CD4-positive, alpha-beta T cell treated with Interferon alpha-2 for 1 hour (primary cell): Measurements from ENCODE around the gene KAZN.

Source experiments
- DNase-seq, 2 donors: peaks; one replicate each; pipeline ENCODE4 v3.0.0-alpha.2; 2020 to 2022

Gene KAZN

DNA sequence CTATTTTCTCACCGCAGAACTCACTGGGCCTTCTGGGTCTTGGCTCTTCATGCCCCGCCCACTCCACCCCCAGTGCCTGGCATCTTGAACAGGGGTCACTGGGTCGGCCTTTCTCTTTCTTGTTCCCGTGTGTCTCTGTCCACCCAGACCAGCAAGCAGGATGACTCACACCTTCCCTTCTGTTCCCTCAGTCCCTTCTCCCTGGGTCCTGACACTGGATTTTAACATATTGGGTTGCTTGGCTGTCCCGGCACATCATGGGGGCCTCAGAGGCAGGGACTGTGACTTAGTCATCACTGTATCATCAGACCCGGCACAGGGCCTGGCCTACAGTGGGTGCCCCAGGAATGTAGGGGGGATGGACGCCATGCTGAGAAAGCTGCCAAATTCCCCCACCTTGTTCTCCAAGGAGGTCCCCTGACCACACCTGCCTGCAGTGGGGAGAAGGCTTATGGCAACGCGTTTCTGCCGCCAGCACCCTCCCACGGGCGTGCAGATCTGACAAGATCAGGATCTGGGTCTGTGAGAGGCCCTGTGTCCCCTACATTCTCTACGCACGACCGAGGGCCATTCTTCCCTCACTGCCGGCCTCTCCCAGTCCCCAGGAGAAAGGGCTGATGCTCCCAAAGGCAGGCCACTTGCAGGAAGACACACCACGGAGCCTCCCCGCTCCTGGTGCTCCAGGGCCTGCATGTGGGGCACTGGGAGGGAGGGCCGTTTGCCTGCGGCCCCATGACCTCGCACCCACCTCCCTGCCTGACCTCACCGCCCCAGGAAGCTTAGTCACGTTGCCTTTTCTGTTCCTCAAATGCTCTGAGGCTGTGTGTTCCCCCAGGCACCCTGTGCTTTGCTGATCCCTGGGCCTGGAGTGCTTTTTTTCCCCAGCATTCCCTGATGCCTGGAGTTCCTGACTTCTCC lies 397.9 kb downstream of the KAZN start:
- DNase-seq: no peak

DNA sequence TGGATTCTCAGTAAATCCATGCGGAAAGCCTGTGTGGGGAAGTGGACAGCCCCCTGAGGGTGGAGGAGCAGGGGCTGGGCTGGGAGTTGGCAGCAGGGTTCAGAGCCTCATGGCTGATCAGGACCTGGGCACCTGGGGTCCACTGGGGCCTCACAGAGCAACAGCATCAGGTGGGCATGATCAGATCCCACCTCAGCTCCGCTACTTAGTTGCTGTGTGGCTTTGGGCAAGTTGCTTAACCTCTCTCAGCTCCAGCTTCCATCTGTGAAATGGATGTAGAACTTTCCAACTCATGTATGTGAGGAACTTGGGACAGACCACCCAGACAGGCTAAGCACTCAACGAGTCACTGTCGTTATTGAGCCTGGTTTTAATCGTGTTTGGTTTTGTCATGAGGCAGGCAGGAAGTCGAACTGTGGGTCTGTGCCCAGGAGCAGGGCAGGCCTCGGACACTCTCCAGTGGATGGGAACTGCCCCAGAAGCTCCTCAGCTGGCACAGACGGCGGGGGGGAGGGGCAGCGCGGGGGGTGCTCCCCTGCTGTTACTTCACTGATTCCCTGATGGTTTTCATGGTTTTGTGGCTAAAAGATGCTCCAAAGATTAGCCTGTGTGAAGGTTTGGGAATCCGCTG lies 399.3 kb downstream of the KAZN start:
- DNase-seq: no peak

DNA sequence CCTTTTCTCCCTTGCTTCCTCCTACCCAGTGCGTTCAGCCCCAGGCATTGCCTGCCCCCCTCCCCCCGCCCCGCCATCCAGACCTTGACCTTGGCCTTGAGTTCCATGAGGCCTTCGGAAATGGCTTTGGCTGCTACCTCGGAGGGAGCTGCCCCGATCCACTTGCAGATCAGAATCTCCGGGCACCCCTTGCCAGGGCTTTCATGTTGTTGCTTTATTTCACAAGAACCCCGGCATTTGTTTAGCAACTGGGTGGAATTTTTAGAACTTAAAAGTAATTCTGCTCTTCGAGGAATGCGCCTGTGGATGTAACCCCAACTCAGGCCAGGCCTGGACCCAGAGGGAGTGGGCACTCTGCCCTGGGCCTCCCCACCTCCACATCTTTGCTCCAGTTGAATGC lies 401.0 kb downstream of the KAZN start:
- DNase-seq: no peak

DNA sequence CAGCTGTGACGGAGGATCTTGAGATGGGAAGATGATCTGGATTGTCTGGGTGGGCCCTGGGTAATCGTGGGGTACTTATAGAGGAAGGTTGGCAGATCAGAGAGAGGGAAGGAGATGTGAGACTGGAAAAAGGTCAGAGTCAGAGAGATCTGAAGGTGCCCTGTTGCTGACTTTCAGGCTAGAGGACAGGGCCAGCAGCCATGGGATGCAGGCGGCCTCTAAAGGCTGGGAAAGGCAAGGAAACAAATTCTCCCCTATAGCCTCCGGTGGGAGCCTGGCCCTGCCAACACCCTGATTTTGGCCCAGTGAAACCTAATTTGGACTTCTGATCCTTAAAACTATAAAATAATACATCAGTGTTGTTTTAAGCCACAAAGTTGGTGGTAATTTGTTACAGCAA lies 401.5 kb downstream of the KAZN start:
- DNase-seq: no peak

DNA sequence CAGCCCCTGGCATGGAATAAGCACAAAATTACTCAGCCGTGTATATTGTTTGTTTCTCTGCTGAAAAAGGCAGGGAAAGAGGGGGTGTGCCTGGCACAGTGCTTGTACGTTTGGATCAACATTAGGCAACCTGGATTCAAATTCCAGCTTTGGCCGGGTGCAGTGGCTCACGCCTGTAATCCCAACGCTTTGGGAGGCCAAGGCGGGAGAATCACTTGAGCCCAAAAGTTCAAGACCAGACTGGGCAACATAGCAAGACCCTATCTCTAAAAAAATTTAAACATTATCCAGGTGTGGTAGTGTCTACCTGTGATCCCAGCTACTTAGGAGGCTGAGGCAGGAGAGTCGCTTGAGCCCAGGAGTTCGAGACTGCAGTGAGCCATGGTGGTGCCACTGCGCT lies 402.2 kb downstream of the KAZN start:
- no peak for DNase-seq

DNA sequence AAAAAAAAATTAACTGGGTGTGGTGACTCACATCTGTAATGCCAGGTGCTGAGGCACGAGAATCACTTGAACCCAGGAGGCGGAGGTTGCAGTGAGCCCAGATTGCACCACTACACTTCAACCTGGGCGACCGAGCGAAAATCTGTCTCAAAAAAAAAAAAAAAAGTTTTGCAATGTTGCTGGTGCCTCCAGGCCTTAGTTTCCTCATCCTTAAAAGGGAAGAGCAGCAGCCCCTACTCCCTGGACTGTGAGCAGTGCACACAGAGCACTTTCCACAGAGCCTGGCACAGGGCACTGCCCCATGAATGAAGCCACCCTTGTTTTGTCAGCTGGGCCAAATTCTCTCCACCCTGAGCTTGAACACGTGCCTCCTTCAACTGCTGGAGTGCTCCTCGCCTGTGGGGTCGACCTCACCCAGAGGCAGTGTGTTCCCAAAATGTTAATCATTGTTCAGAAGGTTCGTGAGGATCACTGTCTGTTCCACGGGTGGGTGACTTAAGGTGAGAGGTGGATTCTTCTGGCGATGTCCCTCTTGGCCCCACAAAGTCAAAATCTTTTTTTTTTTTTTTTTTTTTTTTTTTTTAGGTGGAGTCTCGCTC lies 402.9 kb downstream of the KAZN start:
- DNase-seq: no peak

DNA sequence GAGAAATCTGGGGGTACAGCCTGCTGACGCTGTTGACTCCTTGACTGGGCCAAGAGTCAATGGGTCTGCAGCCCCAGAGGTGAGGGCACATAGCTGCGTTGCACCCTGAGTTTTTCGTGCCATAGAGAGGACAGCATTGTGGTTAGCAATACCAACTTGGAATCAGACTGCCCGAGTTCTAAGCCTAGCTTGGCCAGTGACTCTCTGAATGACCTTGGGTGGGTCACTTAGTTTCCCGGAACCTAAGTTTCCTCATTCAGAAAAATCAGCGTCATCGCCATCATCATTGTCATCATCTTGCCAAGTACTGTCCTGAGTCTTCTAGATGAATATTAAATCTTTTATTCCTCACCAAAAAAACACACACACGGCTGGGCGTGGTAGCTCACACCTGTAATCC lies 403.8 kb downstream of the KAZN start:
- DNase-seq: no peak

DNA sequence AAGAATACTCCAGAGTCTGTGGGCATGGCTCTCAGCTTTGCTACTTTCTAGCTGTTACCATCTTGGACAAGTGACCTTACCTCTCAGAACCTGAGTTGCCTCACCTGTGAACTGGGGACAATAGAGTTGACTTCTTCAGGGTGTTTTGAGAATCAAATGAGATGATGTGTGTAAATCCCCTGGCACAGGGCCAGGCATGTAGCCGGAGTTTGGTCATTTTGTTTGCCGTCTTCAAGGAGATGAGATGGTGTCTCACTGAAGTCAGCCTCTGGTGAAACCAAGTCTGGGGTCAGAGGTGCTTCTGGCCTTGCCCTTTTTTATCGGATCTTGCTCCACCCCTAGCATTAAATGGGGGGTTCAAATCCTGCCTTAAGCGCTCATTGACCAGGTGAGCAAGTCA lies 405.9 kb downstream of the KAZN start:
- no peak for DNase-seq

DNA sequence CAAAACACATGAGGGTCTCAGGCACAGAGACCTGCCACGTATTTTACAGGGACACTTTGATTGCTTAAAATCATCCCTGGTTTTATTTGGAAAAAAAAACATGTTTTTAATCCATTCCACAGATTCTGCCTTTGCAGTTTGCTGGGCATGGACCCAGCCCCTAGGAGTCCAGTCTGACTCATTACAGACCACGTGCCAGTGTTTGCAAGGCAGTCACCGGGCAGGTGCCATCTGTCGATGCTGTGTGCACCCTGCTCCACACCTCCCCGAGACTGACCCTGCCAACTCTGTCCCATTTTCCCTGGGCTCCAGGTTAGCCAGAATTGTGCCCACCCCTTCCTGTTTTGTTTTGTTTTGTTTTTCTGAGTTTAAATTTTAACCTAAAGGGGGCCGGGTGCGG lies 406.6 kb downstream of the KAZN start:
- DNase-seq: no peak

DNA sequence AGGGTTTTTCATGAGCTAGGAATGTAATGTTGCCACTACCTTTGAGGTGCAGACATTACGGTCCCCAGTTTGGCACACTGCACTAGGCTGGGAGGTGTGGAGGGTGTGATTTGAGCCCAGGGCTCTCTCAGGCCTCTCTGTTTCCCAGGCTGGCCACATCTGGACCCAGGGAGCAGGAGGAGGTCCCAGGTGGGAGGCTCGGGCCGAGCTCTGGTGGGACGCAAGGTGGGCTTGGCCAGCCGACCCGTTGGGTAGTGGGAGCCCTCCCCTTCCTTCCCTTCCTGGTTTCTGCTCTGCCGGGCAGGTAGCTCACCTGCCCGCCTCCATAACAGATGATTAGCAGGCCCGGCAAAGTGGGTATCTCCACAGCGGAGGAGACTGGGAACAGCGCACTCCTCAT lies 408.9 kb downstream of the KAZN start:
- no peak for DNase-seq

DNA sequence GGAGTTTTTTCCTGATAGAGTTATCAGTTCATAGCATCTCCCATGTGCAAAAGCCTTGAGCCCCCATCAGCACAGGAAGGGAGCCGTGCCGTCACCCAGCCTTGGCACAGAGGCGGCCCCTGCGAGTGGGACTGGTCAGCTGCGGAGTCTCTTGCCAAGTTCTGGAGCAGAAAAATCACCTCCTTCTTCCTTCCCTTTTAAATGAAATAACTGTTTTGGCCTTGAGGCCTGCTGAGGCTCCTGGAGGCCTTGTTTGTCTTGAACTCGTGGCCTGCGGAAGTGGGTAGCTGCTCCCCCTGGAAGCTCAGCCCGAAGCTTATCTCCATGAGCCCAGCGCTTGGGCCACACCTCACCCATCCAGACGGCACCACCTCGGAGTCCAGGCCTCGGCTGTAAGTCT lies 409.4 kb downstream of the KAZN start:
- DNase-seq: no peak

DNA sequence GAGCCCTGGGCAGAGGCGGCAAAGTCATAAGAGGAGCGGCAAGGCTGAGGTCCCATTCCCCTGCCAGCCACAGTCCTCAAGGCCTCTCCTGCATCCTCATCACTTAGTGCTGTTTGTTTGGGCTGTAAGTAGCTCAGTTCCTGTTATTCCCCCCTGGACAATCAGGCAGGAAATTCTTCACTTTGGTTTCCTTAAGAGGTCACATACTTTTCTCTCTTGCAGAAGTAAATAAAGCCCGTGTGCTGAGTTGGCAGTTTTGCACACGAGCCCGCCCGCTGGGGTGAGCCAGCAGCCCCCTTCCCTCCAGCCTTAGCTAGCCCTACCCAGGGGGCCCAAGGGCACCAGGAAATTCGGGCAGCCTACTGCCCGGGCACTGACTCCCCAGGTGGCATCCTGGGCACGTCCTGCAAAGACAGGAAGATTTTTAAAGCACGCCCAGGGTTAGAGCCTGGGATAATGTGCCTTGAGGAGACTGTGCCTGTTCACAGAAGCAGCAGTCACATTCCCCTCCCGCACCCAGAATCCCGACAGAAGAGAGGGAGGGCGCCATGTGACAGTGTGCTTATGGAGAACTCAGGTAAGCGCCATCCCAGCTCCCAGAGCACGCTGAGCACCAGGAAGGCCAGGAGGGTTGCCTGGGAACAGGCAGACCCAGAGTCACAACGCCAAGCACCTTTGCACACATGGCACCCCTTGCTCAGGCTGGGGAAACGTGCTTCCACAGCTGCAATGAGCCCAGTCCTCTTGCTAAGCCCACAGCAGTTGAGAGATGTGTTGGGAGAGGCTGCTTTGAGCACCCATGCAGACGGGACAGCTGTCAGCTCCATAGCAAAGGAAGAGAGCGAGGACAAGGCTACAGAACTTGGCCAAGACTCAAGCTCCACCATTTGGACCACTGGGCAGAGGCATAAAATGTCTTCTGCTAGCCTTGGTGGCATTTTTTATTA lies 410.6 kb downstream of the KAZN start:
- DNase-seq: no peak

DNA sequence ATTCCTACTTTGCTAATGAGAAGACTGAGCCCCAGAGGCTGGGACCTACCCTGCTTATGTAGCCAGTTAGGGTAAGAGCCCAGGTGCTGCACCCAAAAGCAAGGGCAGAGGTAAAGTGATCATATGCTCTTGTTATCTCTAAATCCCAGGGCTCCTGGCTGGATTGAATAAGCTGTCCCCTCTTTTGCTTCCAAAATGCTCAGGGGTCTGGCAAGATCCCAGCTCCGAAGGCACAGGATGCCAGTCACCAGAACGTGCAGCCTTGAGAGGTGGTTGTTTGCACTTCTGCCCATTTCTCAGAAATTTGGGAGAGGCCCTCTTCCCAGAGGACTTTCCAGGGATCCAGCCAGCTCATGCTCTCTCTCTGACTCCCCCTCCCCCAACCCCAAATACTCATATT lies 412.7 kb downstream of the KAZN start:
- DNase-seq: no peak

DNA sequence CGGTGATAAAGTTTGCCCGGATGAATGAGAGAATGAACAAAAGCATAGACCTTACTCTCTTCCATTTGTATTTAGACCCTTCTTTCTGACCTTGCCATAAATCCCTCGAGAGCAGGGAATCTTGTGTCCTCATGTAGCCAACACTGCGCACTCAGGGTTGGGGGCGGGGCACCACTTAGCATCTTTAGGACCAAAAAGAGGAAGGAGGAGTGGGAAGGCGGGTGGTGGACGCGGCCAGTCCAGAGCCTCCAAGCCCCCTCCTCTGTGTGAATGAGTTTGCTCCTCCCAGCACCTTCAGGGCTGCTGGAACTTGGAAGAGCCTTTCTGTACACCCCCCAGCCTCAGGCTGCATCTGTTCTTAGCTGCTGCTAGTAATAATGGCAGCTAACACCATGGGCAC lies 413.2 kb downstream of the KAZN start:
- DNase-seq: no peak

DNA sequence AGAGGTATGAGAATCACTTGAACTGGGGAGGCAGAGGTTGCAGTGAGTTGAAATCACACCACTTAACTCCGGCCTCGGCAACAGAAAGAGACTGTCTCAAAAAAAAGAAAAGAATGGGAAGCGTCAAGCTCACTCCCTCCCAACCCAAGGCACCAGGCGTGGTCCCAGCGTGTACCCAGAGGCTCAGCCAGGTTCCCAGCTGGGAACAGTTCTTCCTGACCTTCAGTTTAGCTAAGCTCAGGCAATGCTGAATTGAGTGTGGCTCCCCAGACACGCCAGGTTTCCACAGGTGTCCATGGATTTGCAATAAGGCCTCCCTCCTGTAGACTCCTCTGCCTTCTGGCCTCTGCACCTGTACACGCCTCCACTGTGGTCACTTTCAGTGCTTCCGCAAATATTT lies 414.3 kb downstream of the KAZN start:
- DNase-seq: no peak

DNA sequence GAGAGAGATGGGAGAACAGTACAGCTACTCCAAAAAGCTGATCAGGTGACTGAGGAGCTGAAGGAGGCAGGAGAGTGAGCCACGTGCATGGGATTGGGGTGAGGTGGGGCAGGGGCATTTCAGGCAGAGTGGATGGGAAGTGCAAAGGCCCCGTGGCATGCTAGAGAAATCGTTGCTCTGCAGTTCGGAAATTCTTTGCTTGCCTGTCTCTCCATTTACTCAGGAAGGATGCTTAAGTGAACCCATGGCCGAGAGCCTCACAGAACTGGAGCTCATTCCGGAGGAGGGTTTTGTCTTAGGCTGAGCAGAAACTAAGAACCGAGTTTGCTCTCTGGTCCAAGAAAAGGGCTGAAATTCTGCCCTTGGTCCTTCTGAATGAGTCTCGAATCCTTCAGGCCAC lies 415.3 kb downstream of the KAZN start:
- no peak for DNase-seq

DNA sequence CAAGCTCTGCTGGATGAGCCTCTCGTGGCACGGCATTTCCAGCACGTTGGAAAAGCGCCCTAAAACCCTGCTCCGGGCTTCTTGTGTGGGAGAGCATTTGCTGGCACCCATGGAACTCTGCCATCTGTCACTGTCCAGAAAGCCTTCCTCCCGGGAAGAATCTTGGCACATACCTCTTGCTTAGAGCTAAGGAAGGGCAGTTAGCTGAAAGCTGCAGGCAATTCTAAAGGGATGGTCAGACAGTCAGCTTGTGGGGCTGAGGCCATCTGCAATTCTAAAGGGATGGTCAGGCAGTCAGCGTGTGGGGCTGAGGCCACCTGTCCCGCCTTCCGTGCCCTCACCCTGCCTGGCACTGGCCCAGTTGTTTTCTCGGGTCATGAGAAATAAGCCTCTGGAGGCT lies 416.0 kb downstream of the KAZN start:
- DNase-seq: no peak

DNA sequence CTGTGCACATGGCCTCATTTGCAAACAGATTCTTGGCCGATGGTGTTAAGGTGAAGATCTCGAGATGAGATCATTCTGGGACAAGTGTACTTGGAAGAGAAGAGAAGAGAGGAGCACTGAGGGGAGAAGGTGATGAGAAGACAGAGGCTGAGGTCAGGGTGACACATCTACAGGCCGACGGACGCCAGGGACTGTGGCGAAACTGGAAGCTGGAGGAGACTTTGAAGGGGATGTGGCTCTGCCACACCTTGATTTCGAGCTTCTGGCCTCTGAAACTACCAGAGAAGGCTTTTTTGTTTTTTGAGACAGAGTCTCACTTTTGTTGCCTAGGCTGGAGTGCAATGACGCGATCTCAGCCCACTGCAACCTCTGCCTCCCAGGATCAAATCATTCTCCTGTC lies 417.5 kb downstream of the KAZN start:
- no peak for DNase-seq

DNA sequence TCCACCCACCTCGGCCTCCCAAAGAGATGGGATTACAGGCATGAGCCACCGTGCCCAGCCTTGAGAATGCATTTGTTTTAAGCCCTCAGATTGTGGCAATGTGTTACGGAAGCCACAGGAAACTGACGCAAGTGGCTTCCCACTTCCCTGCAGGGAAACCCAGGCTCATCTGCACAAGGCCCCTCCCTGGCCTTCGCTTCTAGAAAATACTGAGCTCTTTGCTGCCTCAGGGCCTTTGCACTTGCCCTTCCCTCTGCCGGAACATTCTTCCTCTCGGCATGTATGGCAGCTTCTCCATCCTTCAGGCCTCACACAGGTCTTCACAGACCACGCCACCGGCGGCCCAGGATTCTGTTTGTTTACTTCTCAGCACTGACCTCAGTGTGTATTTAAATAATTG lies 418.0 kb downstream of the KAZN start:
- DNase-seq: no peak

DNA sequence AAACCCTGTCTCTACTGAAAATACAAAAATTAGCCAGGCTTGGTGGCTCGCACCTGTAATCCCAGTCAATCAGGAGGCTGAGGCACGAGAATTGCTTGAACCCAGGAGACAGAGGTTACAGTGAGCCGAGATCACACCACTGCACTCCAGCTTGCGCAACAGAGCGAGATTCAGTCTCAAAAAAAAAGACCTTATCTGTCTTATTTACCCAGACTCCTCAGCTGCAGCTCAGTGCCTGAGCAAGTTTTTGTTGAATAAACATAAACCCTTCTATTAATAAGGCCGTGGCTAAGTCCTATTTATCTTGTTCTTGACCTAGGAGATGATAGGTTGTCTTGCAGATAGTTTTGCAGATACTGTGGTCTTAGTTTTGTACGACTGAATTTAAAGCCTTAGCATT lies 418.6 kb downstream of the KAZN start:
- no peak for DNase-seq

DNA sequence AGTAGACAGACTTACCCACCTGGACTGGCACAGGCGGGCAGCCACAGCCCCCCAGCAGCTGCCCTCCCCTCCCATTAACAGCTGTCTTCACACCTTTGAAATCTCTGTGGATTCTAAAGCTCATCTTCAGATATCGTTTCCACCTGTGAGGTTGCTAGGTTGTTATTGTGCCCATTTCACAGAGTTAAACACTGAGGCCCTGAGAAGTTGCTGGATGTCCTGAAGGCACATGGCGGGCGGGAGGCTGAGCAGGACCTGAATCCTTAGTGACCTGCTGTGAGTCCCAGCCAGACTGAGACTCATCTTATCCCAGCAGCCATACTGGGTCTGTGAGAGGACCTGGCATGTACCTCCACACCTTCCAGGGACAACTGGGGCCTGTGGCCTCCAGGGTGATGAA lies 420.3 kb downstream of the KAZN start:
- DNase-seq: no peak

DNA sequence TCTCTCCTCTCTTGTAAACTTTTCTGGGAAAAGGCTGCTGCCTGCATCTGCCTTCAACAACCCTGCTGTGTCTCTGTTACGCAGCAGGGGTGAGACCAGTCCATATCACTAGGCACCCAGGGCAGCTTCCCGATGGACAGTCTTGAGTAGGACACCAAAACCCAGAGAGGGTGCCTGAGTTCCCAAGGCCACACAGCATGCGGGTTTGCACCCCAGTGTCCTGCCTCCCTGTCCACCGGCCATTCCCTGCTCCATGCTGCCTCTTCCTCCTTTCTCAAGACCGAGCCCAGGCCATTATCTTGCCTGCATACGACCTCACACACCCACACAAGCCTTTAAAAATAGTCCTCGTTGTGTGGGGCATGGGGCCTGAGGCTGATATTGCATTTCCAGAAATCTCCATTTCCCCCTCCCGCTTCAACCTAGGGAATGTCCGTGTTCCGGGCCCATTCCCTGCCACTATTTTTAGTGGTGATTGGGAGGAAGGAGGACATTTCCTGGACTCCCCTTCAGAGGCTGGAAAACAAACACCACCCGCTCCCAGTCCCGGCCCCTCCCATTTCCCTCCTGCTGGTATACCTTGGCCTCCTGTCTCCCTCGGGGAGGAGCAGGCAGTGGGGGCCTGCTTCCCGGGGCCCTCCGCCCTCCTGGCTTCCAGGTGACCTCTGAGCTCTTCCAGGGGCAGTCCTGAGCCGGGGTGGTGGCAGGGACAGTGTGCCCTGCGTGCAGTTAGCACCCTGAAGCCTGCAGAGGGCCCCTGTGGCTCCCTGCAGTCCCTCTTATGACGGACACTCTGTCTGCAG lies 422.7 kb downstream of the KAZN start:
- DNase-seq: no peak
